ENCODE results near the gene NSDHL.

NSDHL gene

GRCh38 chrX:152892499-152892898, 61.6 kb downstream of the NSDHL start:
- Histone ChIP-seq H3K27ac (no peak overlapping the region), H3K4me3 (ENCODE audit: low read depth, low read length) (no peak overlapping the region), H3K36me3 (replicated peaks) (no peaks in the 10 kb centered on the region), H3K27me3 (replicated peaks) (no peaks in the 10 kb centered on the region)
- TF ChIP-seq, protein P1, sequence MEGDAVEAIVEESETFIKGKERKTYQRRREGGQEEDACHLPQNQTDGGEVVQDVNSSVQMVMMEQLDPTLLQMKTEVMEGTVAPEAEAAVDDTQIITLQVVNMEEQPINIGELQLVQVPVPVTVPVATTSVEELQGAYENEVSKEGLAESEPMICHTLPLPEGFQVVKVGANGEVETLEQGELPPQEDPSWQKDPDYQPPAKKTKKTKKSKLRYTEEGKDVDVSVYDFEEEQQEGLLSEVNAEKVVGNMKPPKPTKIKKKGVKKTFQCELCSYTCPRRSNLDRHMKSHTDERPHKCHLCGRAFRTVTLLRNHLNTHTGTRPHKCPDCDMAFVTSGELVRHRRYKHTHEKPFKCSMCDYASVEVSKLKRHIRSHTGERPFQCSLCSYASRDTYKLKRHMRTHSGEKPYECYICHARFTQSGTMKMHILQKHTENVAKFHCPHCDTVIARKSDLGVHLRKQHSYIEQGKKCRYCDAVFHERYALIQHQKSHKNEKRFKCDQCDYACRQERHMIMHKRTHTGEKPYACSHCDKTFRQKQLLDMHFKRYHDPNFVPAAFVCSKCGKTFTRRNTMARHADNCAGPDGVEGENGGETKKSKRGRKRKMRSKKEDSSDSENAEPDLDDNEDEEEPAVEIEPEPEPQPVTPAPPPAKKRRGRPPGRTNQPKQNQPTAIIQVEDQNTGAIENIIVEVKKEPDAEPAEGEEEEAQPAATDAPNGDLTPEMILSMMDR (IDR thresholded peaks at IDR 0.05; ENCODE audit: low read depth, low read length, missing control alignments): no peak
- in situ Hi-C loops (cut with HindIII; ENCODE audit: low pct_ligation_motif_present, low sequenced_read_pairs): no loop called here
- DNase-seq: no peak

DNA sequence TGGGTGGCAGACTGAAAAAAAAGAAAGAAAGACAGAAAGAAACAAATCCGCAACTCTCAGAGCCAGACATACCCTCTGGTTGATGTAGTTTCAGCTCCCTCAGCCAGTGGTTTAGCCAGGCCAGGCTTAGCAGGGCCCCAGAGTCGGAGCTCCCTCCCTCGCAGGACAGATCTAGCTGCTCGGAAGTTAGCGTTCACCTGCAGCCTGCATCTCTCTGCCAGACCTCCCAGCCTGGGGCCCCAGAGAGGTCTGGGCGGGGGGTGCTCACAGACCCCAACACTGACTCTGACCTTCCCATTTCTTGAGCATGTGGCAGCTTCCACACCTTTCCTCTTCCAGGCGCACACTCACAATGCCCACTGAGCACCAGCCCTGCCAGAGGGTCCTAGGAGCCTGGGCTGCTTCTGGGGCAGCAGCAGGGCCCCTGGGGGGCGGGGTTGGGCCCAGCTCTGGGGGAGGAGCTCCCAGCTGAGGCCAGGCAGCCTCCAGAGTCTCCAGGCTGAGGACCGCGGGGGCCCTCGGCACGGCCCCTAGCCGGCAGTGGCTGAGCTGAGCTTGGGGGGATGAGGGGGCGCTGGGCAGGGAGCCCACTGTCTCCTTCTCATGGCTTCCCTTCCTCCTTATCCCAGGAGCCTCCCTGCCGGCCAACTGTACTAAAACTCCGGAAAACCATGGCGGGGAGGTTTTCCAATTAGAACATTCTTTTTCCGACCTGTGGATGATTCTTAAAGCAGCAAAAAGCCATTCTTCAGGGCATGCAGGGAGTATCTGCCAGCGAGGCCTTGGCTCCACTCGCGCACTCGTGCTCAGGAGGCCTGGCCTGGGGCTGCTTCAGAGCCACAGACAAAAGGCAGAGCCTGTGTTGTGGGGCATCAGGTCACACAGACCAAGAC, 62.4 kb downstream of the NSDHL start:
- TF ChIP-seq, protein P1 (IDR thresholded peaks at IDR 0.05; ENCODE audit: low read depth, low read length, missing control alignments): no peak
- in situ Hi-C loops (cut with HindIII; ENCODE audit: low pct_ligation_motif_present, low sequenced_read_pairs): no loop called here
- H3K27ac ChIP-seq: no peak overlapping the region
- no peak overlapping the region for H3K4me3 ChIP-seq (ENCODE audit: low read depth, low read length)
- no peaks in the 10 kb centered on the region for H3K36me3 ChIP-seq (replicated peaks)
- no peak for DNase-seq
- H3K27me3 ChIP-seq (replicated peaks): no peaks in the 10 kb centered on the region

DNA sequence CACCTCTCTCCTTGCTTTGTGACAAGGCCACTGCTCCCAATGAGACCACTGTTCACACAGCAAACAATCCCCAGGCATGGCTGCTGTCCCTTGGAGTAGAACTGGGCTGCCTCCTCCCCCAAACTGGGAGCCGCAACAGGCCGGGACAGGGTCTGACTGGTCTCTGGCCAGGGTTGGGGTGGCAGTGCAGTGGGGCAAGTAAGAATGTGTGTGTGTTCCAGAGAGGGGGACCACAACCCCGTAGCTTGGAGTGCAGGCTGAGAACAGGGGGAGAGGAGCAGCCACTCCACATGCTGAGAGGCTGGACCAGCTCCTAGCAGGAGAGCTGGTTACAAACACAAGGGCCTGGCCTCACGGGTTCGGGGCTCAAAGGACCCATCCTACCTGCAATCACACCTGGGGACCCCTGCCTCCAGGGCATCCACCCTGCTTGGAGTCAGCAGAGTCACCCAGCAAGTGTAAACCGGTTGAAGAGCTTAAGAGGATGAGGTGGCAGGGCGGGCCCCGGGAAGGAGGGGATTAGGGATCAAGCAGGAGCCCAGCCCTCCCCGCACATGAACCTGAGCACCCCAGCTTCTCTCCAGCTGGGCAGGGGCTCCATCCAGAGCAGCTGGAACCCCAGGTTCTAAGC, 63.2 kb downstream of the NSDHL start:
- TF ChIP-seq, protein P1 (IDR thresholded peaks at IDR 0.05; ENCODE audit: low read depth, low read length, missing control alignments): no peak
- Histone ChIP-seq H3K36me3 (replicated peaks) (no peaks in the 10 kb centered on the region), H3K4me3 (ENCODE audit: low read depth, low read length) (no peak overlapping the region), H3K27me3 (replicated peaks) (no peaks in the 10 kb centered on the region), H3K27ac (no peak overlapping the region)
- in situ Hi-C loops (cut with HindIII; ENCODE audit: low pct_ligation_motif_present, low sequenced_read_pairs): no loop called here
- no peak for DNase-seq

DNA sequence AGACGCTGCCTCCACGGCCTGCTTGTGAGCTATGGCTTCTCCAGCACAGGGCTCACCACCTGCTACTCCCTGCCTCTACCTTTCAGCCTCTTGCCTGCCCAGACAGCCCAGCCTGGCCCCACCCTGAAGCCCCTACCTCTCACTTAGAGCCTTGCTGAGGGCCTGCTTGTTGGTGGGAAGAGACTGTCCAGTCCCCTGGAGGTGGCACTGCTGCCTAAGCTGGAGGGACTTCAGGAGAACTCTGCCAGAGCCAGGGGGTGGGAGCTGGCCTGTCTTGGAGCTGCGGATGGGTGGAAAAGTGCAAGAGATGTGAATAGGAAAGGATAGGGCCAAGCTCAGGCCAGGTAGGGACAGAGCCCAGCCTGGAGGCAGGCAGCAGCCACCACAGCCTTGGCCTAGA, 64.3 kb downstream of the NSDHL start:
- no peaks in the 10 kb centered on the region for H3K36me3 ChIP-seq (replicated peaks)
- no peak for DNase-seq
- no peak overlapping the region for H3K27ac ChIP-seq
- no peak overlapping the region for H3K4me3 ChIP-seq (ENCODE audit: low read depth, low read length)
- TF ChIP-seq, protein P1 (IDR thresholded peaks at IDR 0.05; ENCODE audit: low read depth, low read length, missing control alignments): no peak
- no peaks in the 10 kb centered on the region for H3K27me3 ChIP-seq (replicated peaks)
- in situ Hi-C loops (cut with HindIII; ENCODE audit: low pct_ligation_motif_present, low sequenced_read_pairs): no loop called here

DNA sequence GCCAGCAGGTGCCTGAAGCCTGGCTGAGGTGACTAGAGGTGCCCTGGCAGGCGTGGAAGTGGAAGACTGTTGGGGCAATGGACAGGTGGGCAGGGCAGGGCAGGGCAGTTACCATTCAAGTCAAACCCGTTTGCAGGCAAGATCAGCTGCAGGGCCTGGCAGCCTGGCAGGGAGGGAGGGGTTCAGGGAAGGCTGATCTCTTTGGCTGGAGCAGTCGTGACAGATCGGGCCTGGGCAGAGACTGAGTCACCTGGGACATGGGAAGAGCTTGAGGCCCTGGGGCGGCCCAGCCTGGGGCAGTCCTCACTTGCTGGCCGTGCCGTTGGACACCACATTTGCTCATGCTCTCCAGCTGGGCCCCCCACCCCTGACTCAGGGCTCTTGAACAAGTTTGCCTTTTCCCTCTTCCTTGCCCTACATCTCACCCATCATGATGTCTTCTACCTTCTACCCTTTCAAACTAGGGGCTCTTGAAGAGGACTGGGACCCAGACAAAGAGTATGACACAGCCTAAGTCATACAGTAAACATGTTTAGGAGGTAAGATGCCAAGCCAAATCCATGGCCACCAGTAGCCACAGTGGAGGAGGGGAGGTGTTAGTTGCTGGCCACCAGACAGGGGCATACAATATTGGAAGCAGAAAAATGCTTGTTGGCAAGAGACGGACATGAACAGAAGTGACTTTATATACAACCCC, 65.0 kb downstream of the NSDHL start:
- H3K36me3 ChIP-seq (replicated peaks): no peaks in the 10 kb centered on the region
- no peak for DNase-seq
- no peak overlapping the region for H3K4me3 ChIP-seq (ENCODE audit: low read depth, low read length)
- H3K27ac ChIP-seq: no peak overlapping the region
- H3K27me3 ChIP-seq (replicated peaks): no peaks in the 10 kb centered on the region
- in situ Hi-C loops (cut with HindIII; ENCODE audit: low pct_ligation_motif_present, low sequenced_read_pairs): no loop called here
- TF ChIP-seq, protein P1 (IDR thresholded peaks at IDR 0.05; ENCODE audit: low read depth, low read length, missing control alignments): no peak

All from brain microvascular endothelial cell (primary cell).